ENCODE results near the gene SLC38A3.

SLC38A3 gene

DNA sequence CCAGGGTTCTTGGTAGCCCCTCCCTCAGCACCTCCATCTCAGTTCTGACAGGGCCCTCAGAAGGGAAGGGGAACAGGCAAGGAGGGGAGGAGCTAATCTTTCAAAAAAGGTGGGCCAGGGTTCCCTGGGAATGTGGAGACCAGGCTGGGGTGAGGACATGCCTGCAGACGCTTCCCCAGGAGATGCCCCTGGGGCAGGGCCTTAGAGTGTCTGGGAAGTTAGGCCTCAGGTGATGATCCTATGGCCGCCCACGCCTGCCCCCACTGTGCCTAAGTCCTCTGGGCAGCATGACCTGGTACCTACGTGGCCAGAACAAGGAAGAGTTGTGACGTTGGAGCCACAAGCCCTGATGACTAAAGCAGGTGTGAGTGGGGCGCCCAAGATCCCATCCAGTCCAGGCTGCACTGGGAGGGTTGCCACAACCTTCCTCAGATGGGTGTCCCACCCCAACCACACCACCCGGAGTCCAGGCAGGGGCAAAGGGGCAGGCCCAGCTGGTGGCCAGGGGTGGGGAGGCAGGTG lies 60.0 kb downstream of the SLC38A3 start:
- TF ChIP-seq, protein P1, sequence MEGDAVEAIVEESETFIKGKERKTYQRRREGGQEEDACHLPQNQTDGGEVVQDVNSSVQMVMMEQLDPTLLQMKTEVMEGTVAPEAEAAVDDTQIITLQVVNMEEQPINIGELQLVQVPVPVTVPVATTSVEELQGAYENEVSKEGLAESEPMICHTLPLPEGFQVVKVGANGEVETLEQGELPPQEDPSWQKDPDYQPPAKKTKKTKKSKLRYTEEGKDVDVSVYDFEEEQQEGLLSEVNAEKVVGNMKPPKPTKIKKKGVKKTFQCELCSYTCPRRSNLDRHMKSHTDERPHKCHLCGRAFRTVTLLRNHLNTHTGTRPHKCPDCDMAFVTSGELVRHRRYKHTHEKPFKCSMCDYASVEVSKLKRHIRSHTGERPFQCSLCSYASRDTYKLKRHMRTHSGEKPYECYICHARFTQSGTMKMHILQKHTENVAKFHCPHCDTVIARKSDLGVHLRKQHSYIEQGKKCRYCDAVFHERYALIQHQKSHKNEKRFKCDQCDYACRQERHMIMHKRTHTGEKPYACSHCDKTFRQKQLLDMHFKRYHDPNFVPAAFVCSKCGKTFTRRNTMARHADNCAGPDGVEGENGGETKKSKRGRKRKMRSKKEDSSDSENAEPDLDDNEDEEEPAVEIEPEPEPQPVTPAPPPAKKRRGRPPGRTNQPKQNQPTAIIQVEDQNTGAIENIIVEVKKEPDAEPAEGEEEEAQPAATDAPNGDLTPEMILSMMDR (conservative IDR thresholded peaks at IDR 0.05; ENCODE audit: low read depth, low read length): no peak
- no peaks in the 10 kb centered on the region for H4K20me1 ChIP-seq (ENCODE audit: insufficient read depth)
- no peak overlapping the region for H3K27ac ChIP-seq
- H3K9ac ChIP-seq: no peak overlapping the region
- peaks cover 18% of the 10 kb centered on the region; the same call in 1 of the 2 replicates for H3K27me3 ChIP-seq (ENCODE audit: insufficient read depth, low read depth)
- peaks cover 6% of the 10 kb centered on the region for H3K4me1 ChIP-seq (ENCODE audit: low read depth, poor library complexity, severe bottlenecking)
- no peak overlapping the region for H3K4me2 ChIP-seq
- no peaks in the 10 kb centered on the region for H3K79me2 ChIP-seq (ENCODE audit: insufficient read depth, low read depth)
- H3K4me3 ChIP-seq (IDR thresholded peaks at IDR 0.05; ENCODE audit: insufficient read depth, low read depth, low read length): no peak overlapping the region
- no peak overlapping the region for H2AFZ ChIP-seq (ENCODE audit: low read depth)
- no peaks in the 10 kb centered on the region for H3K36me3 ChIP-seq (ENCODE audit: insufficient read depth)

DNA sequence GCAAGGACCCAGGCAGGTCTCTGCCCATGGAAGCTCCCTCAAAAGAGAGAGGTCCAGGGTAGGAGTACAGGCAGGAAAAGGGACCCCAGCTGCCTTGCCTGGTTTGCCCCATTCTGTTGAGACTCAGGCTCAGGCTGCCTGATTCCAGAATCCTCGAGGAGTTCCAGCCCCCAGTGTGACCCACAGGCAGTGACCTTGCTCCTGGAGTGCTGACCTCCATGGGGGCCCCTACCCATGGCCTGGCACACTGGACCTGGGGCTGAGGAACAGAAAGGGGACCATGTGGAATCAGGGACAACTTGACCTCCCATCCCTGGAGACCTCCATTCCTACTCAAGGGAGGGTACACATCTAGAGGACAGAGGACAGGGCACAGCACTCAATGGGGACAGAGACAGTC lies 60.5 kb downstream of the SLC38A3 start:
- H3K9ac ChIP-seq: no peak overlapping the region
- peaks cover 18% of the 10 kb centered on the region; the same call in 1 of the 2 replicates for H3K27me3 ChIP-seq (ENCODE audit: insufficient read depth, low read depth)
- no peak overlapping the region for H3K4me3 ChIP-seq (IDR thresholded peaks at IDR 0.05; ENCODE audit: insufficient read depth, low read depth, low read length)
- no peak overlapping the region for H2AFZ ChIP-seq (ENCODE audit: low read depth)
- H3K79me2 ChIP-seq (ENCODE audit: insufficient read depth, low read depth): no peaks in the 10 kb centered on the region
- no peaks in the 10 kb centered on the region for H4K20me1 ChIP-seq (ENCODE audit: insufficient read depth)
- H3K4me1 ChIP-seq (ENCODE audit: low read depth, poor library complexity, severe bottlenecking): peaks cover 4% of the 10 kb centered on the region
- TF ChIP-seq, protein P1 (conservative IDR thresholded peaks at IDR 0.05; ENCODE audit: low read depth, low read length): no peak
- no peaks in the 10 kb centered on the region for H3K36me3 ChIP-seq (ENCODE audit: insufficient read depth)
- H3K4me2 ChIP-seq: no peak overlapping the region
- H3K27ac ChIP-seq: no peak overlapping the region

DNA sequence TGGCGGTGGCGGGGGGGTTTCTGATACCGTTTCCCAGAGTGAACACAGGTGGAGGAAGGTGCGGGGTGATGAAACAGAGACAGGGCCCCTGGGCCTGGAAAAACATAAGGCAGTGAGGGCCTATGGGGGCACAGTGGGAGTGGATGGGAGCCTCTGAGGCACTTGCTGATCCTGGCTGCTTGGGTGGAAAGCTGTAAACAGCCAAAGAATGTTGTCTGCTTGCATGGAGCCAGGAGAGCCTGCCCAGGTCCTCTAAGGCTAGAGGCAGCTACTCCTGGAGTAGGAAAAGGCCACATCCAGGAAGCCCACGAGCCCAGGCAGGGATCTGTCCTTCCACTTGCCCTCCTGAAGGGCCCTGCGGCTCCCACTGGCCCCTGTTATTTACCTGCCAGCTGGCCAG lies 60.9 kb downstream of the SLC38A3 start:
- Histone ChIP-seq H3K4me2 (no peak overlapping the region), H3K36me3 (ENCODE audit: insufficient read depth) (no peaks in the 10 kb centered on the region), H2AFZ (ENCODE audit: low read depth) (no peak overlapping the region), H3K4me1 (ENCODE audit: low read depth, poor library complexity, severe bottlenecking) (no peaks in the 10 kb centered on the region), H3K4me3 (IDR thresholded peaks at IDR 0.05; ENCODE audit: insufficient read depth, low read depth, low read length) (no peak overlapping the region), H3K9ac (no peak overlapping the region), H3K27ac (no peak overlapping the region), H3K79me2 (ENCODE audit: insufficient read depth, low read depth) (no peaks in the 10 kb centered on the region), H4K20me1 (ENCODE audit: insufficient read depth) (no peaks in the 10 kb centered on the region), H3K27me3 (ENCODE audit: insufficient read depth, low read depth) (peaks cover 18% of the 10 kb centered on the region; the same call in 1 of the 2 replicates)
- TF ChIP-seq, protein P1 (conservative IDR thresholded peaks at IDR 0.05; ENCODE audit: low read depth, low read length): no peak

DNA sequence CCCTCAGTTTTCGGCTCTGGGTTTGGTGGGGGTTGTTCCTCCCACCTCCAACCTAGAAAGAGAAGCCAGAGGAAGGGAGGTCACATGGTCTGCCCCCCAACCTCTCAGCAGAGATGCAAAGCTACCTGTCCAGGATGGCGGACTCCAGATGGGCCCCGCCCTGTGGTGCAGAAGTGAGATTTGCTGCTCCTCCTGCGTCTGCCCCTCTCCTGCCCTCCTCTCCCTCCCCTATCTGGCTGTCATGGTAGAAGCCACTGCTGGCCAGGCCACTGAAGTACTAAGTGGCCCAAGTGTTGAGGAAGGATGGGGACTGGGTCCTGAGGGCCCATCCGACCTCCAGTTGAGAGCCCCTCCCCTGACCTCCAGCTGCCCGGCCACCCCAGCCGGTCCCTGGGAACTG lies 61.8 kb downstream of the SLC38A3 start:
- Histone ChIP-seq H3K27ac (no peak overlapping the region), H3K4me2 (no peak overlapping the region), H3K4me3 (IDR thresholded peaks at IDR 0.05; ENCODE audit: insufficient read depth, low read depth, low read length) (no peak overlapping the region), H3K9ac (no peak overlapping the region), H3K4me1 (ENCODE audit: low read depth, poor library complexity, severe bottlenecking) (no peaks in the 10 kb centered on the region), H3K79me2 (ENCODE audit: insufficient read depth, low read depth) (no peaks in the 10 kb centered on the region), H4K20me1 (ENCODE audit: insufficient read depth) (no peaks in the 10 kb centered on the region), H2AFZ (ENCODE audit: low read depth) (no peak overlapping the region), H3K27me3 (ENCODE audit: insufficient read depth, low read depth) (peaks cover 18% of the 10 kb centered on the region; the same call in 1 of the 2 replicates), H3K36me3 (ENCODE audit: insufficient read depth) (no peaks in the 10 kb centered on the region)
- TF ChIP-seq, protein P1 (conservative IDR thresholded peaks at IDR 0.05; ENCODE audit: low read depth, low read length): no peak
